Superior temporal gyrus (tissue), 1 donor: Measurements from ENCODE around the gene FLNB.
"Not testable (repeated sequence)": the region's sequence is repeated elsewhere in the genome, so short reads cannot be mapped to it uniquely, and the experiment has no call there.

ENCODE experiments used
- DNase-seq: peaks from one replicate; pipeline ENCODE4 v3.0.0-alpha.2; 2016; ENCODE audit errors: extremely low spot score

The FLNB gene

DNA sequence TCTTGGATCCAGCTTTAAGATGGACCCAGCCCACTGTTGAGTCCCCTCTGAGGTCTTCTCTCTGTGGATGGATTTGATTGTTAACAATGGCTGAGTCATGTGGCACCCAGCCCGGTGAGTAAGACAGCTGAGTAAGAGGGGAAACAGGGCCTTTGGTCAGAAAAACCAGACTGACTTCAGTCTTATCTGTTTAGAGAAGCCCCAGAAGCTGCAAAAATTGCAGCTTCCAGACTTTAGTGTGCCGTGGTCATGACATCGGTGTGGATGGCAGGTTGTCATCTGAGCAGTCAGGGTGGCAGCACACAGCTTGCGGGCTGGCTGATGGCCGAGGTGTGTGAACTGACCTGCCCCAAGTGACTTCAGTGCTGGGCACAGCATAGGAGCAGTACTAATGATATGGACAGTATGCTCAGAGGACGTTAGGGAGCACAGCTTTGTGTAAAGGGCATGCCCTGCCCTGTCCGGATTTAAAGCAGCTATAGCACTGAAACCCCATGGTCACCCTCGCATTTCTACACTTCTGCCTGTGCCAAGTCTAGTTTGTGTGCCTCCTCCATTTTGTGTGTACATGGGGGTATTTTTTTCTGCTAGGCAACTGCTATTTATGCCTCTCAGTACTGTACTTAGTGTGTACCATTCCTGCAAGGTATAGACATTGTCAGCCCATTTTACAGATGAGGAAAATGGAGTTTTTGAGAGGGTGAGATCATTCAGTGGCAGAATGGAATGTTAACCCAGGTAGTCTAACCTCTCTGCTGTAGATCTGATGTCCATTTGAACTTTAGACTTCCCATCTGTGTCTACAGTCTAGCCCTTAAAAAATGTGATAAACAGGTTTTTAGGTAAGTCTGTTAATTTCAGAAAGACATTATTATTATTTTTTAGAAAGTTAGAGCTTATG is 44.4 kb downstream of the FLNB start:
- DNase-seq, result peak; percentile 76

DNA sequence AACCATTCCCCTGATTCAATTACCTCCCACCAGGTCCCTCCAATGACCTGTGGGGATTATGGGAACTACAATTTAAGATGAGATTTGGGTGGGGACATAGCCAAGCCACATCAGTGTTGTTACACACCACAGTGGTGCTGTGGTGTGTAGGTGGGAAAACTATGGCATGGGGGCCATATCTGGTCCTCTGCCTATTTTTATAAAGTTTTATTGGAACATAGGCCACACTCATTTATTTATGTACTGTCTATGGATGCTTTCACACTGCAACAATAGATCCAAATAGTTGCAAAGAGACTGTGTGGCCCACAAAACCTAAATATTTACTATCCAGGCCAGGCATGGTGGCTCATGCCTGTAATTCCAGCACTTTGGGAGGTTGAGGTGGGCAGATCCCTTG is 46.4 kb downstream of the FLNB start:
- no peak for DNase-seq

DNA sequence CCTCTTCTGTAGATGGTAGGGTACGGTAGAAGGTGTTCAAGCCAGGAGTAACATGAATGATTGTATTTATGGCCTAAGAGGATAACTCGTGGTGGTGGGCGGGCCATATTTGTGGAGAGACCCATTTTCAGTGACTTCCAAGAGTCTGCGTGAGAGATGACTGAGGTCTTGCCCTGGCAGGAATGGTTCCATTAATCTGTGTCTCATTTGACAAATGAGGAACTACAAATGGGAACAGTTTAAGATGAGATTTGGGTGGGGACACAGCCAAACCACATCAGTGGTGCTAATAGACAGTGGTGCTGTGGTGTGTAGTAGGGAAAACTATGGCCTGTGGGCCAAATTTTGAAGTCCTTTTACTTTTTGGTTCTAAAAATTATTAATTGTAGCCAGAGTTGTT is 47.1 kb downstream of the FLNB start:
- DNase-seq, result no peak

DNA sequence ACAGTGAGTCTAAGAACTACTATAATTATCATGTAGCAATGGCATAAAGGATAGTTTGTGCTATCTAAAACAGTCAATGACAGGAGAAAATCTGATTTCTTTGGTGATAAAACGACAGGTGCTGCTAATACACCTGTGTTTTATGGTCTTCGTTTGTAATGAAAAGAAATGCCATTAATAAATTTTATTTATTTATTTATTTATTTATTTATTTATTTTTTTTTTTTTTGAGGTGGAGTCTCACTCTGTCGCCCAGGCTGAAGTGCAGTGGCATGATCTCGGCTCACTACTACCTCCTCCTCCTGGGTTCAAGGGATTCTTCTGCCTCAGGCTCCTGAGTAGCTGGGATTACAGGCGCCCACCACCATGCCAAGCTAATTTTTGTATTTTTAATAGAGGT is 47.7 kb downstream of the FLNB start:
- DNase-seq, result not testable (repeated sequence)

DNA sequence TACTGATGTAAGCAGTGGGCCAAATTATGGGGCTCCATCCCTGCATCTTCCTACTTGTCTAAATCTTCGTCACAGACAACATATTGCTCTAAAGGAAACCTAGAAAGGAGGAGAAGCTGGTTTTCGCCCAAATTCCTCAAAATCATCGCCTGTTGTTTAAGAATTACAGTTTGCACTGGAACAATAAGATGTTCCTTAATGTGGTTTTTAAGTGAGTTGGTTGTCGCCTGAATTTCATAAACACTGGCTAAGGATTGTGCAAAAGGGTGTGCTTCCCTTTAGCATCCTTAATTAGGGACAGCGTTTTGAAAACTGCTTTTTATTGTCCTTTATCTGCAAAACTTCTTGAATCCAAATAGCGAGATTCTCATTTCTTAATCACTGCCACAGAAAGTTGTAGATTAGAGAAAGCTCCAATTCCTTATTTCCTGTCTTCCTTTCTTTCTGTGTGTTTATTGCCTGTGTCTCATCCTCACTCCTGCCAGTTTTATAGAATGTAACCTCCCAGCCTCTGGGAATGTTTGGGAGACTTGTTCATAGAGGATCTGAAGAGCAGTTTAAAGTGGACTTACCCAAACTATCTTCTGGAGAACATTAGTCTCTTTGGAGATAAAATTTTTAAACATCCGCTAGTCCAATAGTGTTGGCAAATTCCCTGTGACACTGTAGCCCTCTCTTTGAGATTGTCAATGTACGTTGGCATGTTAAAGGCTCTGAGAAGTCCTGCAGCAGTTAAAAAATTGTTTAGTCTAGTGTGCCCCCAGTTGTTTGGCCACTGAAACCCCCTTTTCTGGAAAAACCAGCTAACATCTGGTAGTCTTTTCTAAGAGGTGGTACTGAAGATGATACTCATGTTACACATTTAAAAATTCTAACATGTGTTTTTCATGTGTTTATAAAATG is 50.4 kb downstream of the FLNB start:
- DNase-seq, result no peak

DNA sequence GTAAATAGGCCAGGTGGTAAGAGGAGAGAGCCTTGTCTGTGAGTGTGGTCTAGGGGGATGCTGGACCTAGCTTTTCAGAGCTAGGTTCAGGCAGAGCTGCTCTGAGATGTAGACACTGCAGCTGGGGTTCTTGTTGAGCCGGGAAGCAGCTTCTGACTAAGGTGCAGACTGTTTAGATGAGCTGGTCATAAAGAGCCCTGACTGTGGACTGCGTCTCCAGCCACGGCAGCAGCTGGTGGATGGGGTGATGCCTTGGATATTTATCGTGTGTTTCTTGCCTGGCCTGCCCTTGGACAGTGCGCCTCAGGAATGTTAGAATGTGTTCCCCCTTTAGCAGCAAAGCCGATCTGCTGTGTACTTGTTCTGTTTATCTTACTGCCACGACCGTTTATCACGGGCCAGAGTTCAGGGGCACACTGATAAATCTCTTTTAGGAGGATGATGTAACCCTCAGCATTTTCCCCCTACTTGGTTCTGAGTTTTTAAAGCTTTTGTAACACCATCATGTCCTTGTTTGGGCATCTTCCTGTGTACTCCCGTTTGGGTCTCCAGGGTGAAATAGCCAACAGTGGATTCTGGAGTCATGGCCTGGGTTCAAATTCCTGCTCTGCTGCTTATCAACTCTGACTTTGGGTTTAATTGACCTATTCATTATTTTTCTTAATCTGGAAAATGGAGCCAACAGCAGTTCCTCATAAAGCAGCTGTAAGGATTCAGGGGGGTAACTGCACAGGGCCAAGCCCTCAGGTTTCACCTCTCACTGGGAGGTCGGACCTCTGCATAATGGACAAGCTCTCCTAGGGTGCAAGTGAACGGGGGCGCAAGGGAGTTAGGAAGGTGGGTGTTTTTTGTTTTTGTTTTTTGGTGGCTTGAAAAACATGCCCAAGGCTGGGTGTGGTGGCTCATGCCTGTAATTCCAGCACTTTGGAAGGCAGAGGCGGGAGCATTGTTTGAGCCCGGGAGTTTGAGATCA is 51.4 kb downstream of the FLNB start:
- no peak for DNase-seq

DNA sequence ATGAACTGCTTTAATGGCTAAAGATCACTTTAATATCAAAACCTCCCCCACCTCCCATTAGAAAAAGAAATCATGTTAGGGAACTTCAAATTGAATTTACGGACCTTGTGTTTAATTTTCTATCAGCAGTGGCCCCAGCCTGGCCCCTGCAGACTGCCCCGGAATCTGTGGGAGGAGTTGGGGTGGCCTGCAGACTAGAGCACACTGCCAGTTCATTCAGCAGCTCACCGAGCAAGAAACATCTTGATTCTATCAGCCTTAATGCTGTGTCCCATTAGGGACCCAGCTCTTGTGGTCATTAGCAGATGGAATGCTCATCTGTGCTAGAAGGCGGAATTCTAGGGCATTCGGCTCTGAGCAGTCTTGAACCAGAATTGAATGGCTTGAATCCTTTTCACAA is 54.2 kb downstream of the FLNB start:
- no peak for DNase-seq

DNA sequence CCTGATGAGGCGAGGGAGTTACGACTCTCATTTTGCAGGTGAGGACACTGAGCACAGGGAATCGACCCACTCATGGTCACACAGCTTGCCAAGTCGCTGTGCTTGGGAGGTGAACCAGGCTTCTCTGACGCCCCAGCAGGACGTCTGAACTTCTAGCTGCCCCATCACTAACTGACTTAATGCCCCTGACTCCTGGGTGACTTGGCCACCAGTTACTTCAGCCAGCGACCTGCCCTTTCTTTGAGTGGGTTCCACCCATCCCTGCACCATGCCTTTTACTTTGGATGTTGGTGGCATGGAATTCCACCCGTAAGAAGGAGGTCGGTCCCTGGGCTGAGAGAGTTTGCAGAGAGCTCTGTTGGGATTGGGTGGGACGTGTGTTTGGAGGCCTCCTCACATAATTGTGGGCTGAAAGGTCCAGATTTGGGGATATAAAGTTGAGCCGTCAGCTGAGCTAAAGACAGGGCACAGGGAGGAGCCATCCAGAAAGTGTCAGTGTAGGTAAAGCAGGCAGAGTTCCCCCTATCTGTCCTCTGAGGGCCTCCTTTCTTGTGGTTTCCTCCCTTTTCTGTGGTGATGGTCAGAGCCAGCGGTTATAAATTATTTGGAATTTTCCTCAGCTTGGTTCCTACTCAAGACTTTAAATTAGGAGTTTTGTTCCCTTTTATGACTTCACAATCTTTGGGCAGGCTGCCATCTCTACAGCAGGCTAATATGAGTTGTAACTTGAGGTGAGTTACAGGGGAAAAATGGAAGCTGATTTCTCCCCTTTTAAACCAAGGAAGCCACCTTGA is 55.0 kb downstream of the FLNB start:
- DNase-seq, result no peak

DNA sequence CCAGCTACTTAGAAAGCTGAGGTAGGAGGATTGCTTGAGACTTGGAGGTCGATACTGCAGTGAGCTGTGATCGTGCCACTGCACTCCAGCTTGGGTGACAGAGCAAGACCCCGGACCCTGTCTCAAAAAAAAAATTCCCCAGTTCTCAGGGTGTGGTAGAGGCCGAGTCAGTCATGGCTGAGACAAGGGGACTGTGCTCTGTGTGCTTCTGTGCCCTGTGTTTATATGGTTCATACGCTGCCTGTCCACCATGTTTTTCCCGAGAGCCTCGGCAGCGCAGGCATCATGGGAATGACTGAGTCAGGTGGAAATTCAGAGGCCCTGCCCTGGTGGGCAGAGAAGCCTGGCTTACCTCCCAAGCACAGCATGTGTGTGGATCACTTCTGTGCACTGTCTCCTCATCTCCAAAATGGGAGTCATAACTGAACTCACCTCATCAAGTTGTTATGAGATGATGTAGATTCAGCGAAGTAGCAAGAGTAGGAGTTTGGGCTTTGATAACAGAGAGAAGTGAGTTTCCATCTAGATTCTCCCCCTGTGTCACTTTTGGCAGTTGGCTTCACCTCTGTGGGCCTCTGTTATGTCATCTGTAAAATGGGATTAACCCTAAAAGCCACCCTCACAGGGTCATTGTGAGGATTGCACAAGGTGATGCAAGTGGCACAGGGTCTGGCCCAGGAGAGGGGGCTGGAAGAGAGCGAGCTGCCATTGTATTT is 56.9 kb downstream of the FLNB start:
- no peak for DNase-seq

DNA sequence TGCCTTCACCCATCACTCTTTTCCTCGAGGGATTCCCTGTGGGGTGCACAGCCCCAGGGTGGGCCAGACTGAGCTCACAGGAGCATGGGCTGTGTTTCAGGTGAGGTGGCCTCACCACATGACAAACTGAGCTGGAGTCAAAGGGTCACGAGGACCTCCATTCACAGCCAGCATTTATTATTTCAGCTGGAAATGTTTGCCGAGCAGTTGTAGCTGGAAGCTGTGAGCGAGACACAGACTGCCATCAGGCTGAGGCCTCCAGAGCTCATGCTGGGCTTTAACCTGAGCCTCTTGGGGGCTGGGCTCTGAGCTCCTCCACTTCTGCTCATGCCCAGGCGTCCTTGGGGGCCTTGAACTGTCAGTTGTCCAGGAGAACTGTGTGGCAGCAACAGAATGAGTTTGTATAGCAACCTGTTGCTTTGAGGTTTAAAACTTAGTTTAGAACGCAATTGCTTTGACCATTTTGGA is 57.5 kb downstream of the FLNB start:
- no peak for DNase-seq

DNA sequence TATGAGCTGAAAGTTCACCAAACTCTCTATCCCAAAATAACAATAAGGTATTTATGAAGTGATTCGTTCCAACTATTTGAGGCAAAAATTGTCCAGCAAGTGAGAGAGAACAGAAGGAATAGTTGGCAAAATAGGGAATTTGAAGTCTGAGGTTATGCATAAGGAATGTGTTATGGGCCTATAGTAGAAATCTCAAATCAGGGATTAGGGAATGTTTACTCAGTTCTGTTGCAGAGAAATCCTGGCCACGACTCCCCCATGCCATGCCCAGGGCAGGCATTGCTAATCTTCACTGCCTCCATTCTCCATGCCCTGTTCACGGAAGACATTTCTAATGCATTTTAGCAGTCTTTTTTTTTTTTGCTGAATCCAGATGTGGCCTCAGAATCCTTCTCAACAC is 58.6 kb downstream of the FLNB start:
- no peak for DNase-seq

DNA sequence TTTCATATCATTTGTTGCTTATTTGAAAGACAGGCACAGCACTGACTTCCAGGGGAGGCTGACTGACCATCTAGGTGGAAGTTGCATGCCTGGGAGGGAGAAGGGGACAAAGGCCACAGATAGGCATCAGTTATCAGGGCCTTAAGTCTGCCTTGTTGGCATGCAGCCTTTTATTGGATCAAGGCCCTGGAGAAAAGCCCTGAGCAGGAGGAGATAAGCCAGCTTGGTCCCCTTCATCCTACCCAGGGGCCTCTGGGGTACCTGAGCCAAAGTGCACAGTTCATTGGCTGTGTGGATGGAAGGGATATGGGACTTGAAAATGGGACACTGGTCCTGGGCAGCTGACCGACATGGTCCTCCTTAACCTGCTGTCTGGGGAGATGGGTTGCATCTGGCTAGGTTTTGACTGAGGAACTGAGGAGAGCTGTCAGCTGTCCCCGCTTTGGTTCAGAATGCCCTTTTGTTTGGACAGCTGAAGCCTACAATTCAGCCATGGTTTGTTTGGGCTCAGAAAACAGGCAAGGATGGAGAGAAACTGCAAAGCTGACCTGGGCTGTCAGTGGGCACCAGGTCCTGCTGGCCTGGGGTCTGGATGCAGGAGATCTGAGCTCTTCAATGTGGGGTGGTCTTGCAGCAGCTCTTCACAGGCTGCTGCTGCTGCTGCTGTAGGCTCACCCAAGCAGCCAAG is 60.0 kb downstream of the FLNB start:
- peak; percentile 45 for DNase-seq

DNA sequence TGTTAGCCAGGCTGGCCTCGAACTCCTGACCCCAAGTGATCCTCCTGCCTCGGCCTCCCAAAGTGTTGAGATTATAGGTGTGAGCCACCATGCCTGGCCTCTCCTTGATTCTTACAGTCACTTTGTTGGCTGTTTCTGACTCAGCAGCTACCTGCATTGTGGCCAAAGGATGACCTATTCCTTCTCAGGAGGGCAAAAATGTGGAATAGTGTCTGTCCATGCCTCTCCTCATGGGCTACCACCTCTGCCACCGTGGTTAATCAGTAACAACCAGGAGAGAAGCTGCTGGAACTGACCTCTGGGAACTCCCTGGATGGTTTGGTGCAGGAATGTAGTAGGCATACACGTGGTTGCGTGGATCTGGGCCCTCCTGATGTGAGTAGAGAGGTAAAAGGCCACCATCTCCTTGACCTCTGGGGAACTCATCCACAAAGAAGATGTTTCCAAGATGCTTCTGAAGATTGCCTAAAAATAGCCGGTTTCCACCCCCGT is 63.3 kb downstream of the FLNB start:
- DNase-seq, result no peak

DNA sequence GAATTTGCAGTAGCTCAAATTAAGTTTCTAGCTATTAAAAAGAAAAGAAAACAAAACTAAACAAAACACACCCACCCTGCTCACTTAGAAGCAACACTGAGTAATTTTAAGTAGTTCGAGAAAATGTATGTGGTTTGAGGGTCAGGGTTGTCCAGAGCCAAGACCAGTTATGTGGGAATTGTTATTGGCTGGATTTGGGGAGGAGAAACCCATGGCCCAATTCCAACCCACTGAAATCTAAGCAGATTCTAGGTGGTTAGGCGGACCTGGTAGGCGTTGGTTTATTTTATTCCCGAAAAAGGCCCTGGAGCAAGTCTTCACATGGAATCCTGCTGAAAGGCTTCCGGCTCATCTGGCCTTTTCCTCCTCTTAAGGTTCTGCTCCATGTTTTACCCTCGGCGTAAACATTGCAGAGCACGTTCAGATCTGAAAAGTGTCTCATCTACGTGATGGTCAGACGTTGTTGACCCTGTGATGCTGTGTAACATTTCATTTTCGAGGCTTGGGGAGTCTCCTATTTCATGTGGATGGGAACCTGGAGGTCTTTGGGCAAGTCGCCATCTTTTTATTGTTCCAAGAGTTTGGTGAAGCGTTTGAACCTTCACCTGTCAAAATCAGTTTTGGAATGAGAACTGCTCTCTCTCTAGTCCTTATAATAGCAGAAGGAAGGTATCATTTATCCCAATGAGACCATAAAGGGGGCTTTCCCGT is 64.0 kb downstream of the FLNB start:
- DNase-seq, result no peak

DNA sequence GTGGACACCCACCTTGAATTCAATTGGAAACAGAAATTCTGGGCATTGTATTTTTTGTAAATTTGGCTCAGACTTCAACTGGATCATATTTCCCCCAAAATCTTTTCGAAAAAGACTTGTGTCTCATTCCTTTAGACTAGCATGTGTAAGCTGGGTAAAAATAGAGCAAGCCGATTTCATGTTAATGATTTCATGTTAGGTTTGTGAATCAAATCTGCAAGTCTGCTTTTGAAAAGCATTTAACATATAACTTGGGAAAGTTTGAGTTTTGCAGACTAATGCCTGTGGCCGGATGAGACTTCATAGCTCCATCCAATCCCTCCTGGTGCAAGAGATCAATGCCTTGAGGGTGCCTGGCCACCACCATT is 64.5 kb downstream of the FLNB start:
- DNase-seq, result no peak

DNA sequence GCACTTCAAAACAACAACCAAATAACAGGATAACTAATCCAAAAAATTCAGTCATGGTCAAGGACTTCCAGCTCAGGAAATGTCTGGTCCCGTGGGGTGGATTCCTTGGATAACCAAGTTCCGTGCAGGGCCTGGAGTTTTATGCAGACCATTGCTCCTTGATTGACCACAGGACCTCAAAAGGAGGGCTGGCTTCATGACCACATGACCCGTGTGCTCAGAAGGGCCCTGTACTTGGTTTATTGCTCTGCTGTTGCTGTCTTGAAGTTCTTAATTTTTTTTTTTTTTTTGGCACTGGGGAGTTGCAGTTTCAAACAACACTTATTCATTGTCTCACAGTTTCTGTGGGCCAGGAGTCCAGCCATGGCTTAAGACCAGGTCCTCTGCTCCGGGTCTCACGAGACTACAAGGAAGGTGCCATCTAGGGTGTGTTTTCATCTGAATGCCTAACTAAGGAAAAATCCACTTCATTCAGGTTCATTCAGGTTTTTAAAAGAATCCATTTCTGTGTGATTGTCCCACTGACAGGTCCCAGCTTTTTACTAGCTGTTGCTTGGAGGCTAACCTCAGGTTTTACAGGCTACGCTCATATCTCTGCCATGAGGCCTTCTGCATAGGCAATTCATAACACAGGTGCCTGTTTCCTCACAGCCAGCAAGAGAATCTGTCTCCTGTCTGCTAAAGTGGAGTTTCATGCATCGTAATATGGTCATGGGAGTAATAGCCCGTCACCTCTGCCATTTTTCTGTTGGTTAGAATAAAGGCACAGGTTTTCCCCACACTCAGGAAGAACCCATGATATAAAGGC is 65.3 kb downstream of the FLNB start:
- no peak for DNase-seq

DNA sequence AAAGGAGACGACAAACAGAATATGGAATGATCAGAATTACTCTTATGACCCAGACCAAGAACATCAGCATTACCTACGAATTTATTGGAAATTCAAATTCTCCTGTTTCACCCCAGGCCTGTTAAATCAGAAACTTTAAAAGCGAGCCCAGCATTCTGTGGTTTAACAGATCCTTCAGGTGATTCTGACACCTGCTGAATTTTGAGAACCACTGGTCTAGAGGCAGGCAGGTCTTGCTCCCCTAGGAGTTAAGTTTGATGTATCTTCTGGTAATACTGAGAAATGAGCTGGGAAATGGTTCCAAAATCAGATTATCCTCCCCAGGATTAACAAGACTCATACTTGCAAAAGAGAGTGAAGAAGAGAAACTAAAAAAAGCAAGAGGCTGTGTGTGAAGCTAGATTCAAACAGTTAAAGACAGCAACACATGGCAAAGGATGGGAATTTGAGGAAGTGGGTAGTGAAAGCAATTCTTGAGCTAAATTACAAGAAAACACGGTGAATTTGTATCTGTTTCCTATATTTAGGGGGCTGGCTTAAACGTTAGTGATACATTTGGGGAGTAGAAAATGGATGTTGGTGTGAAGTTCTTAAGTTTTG is 66.0 kb downstream of the FLNB start:
- DNase-seq, result no peak
